Measurements from ENCODE around the gene CLASP1.

CLASP1 gene

GRCh38 chr2:121297217-121297830 lies 351.9 kb downstream of the CLASP1 start:
- DNase-seq (ENCODE audit: extremely low read depth in 1 of 2, low read depth in 1 of 2), result no peak

GRCh38 chr2:121295911-121296650 lies 353.2 kb downstream of the CLASP1 start:
- DNase-seq (ENCODE audit: extremely low read depth in 1 of 2, low read depth in 1 of 2), result no peak

GRCh38 chr2:121294881-121295840 lies 354.1 kb downstream of the CLASP1 start:
- DNase-seq (ENCODE audit: extremely low read depth in 1 of 2, low read depth in 1 of 2), result no peak

GRCh38 chr2:121293450-121294325 lies 355.6 kb downstream of the CLASP1 start:
- DNase-seq (ENCODE audit: extremely low read depth in 1 of 2, low read depth in 1 of 2), result no peak

GRCh38 chr2:121291251-121291580 lies 358.0 kb downstream of the CLASP1 start:
- no peak for DNase-seq (ENCODE audit: extremely low read depth in 1 of 2, low read depth in 1 of 2)

GRCh38 chr2:121289271-121289670 lies 360.0 kb downstream of the CLASP1 start:
- no peak for DNase-seq (ENCODE audit: extremely low read depth in 1 of 2, low read depth in 1 of 2)

GRCh38 chr2:121288454-121289231 lies 360.6 kb downstream of the CLASP1 start:
- no peak for DNase-seq (ENCODE audit: extremely low read depth in 1 of 2, low read depth in 1 of 2)

- DNase-seq (ENCODE audit: extremely low read depth in 1 of 2, low read depth in 1 of 2), result no peak
These were observed 361.3 kb downstream of the CLASP1 start for GRCh38 chr2:121287956-121288355.

Measured in activated CD8-positive, alpha-beta memory T cell treated with anti-CD3 and anti-CD28 coated beads for 1 hour (primary cell).